Measurements from ENCODE around the gene MELK. TPM values are rescaled to one million over a fixed set of nuclear protein-coding genes. Genes with fewer than 3 reads are reported as not detected.

MELK gene
- total RNA-seq, 1 experiment from 2014 or later: 63.2 TPM

DNA sequence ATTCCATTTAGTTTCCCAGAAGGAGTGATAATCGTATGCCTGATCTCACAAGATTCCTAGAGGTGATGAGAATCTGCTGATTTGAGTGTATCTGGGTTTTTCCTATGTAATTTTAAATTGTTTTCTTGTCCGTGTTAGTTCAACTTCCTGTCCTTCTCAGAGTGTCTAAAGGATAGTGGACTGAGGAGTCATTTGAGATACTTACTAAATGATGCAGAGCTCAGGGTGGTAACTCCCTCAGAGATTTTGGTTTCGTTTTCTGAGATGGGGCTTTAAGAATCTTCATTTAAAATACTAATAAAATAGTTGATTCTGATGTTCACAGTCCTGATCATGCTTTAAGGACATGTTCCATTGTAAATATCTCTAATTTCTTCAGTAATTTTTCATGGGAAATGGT is 30.3 kb downstream of the MELK start:
- POLR2A ChIA-PET: no interaction called here
- no peak for ATAC-seq

DNA sequence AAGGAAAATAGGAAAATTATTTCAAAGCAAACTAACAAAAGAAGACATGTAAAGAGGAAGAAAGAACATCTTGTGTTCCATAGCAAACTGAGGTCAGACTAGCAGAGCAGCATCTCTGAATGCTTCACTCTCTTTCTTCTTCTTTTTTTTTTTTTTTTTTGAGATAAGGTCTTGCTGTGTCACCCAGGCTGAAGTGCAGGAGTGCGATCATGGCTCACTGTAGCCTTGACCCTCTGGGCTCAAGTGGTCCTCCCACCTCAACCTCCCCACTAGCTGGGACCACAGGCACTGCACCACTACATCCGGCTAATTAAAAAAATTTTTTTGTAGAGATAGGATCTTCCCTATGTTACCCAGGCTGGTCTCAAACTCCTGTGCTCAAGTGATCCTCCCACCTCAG is 36.6 kb downstream of the MELK start:
- no peak for TF ChIP-seq CBX3 (IDR thresholded peaks at IDR 0.05; ENCODE audit: low read depth)
- TF ChIP-seq, protein P1, sequence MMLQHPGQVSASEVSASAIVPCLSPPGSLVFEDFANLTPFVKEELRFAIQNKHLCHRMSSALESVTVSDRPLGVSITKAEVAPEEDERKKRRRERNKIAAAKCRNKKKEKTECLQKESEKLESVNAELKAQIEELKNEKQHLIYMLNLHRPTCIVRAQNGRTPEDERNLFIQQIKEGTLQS (IDR thresholded peaks at IDR 0.05): no peak
- TF ChIP-seq SRF (IDR thresholded peaks at IDR 0.05; ENCODE audit: low read depth): no peak
- TF ChIP-seq ZFX (IDR thresholded peaks at IDR 0.05): no peak
- no peak for TF ChIP-seq RAD21 (IDR thresholded peaks at IDR 0.05; ENCODE audit: low read depth)
- no peak for TF ChIP-seq SIN3A (IDR thresholded peaks at IDR 0.05; ENCODE audit: low read depth)
- TF ChIP-seq EZH2 (IDR thresholded peaks at IDR 0.05): no peak
- TF ChIP-seq EGR1 (IDR thresholded peaks at IDR 0.05; ENCODE audit: low read depth): no peak
- no peak overlapping the region for H3K27ac ChIP-seq (ENCODE audit: low read depth, low read length)
- H2AFZ ChIP-seq (ENCODE audit: low read depth, low read length, poor library complexity, severe bottlenecking): no peak overlapping the region
- H3K27me3 ChIP-seq (ENCODE audit: insufficient read depth, low read length): no peaks in the 10 kb centered on the region
- intact Hi-C loops (cut with micrococcal nuclease): no loop called here
- BruUV-seq (replicated peaks): no TSS peak
- H3K9me2 ChIP-seq (ENCODE audit: insufficient read depth): no peaks in the 10 kb centered on the region
- no peak overlapping the region for H3K4me2 ChIP-seq (ENCODE audit: low read length)
- DNase-seq (ENCODE audit: low read depth, low spot score) (no peak), ATAC-seq (no peak)
- H3K36me3 ChIP-seq (ENCODE audit: control insufficient read depth in 1 of 2, insufficient read depth in 2 of 2, low read length in 2 of 2): peaks cover 12 to 35% of the 10 kb centered on the region in 2 experiments; a peak in 3 of 4 replicates
- no peaks in the 10 kb centered on the region for H4K20me1 ChIP-seq (ENCODE audit: insufficient read depth)
- RAD21 ChIA-PET (ENCODE audit: low non-redundant PET in 1 of 2, low total read pairs in 2 of 2, uncharacterized antibody in 2 of 2, unreplicated experiment in 2 of 2): no interaction called here
- POLR2A ChIA-PET: no interaction called here
- no peak overlapping the region for H3K4me3 ChIP-seq (replicated peaks in 1 of 2; ENCODE audit: low read depth in 1 of 2, low read length in 2 of 2)
- CTCF ChIA-PET: no interaction called here
- H3K79me2 ChIP-seq (ENCODE audit: insufficient read depth, low read length): peaks cover 74% of the 10 kb centered on the region
- no peaks in the 10 kb centered on the region for H3K9me3 ChIP-seq (ENCODE audit: control insufficient read depth in 1 of 2, insufficient read depth in 1 of 2, low read depth in 1 of 2, low read length in 2 of 2)
- H3K9ac ChIP-seq (ENCODE audit: low read length): no peak overlapping the region
- no peaks in the 10 kb centered on the region for H3K4me1 ChIP-seq (ENCODE audit: control insufficient read depth in 1 of 2, insufficient read depth in 2 of 2, low read length in 2 of 2)

More for the DNA sequence above, 30.3 kb downstream of the MELK start:
- H3K36me3 ChIP-seq (ENCODE audit: control insufficient read depth in 1 of 2, insufficient read depth in 2 of 2, low read length in 2 of 2): peaks cover 36 to 57% of the 10 kb centered on the region in 2 experiments
- BruUV-seq (replicated peaks): no TSS peak
- ChIA-PET RAD21 (ENCODE audit: low non-redundant PET in 1 of 2, low total read pairs in 2 of 2, uncharacterized antibody in 2 of 2, unreplicated experiment in 2 of 2) (no interaction called here), CTCF (no interaction called here)
- peaks cover 80% of the 10 kb centered on the region for H3K79me2 ChIP-seq (ENCODE audit: insufficient read depth, low read length)
- DNase-seq (ENCODE audit: low read depth, low spot score): no peak
- H3K4me3 ChIP-seq (replicated peaks in 1 of 2; ENCODE audit: low read depth in 1 of 2, low read length in 2 of 2): no peak overlapping the region
- H3K9me2 ChIP-seq (ENCODE audit: insufficient read depth): no peaks in the 10 kb centered on the region
- no peaks in the 10 kb centered on the region for H3K9me3 ChIP-seq (ENCODE audit: control insufficient read depth in 1 of 2, insufficient read depth in 1 of 2, low read depth in 1 of 2, low read length in 2 of 2)
- H3K4me2 ChIP-seq (ENCODE audit: low read length): no peak overlapping the region
- H3K9ac ChIP-seq (ENCODE audit: low read length): no peak overlapping the region
- no peaks in the 10 kb centered on the region for H3K27me3 ChIP-seq (ENCODE audit: insufficient read depth, low read length)
- H3K27ac ChIP-seq (ENCODE audit: low read depth, low read length): no peak overlapping the region
- H3K4me1 ChIP-seq (ENCODE audit: control insufficient read depth in 1 of 2, insufficient read depth in 2 of 2, low read length in 2 of 2): no peaks in the 10 kb centered on the region
- no peaks in the 10 kb centered on the region; the same call in none of the 2 replicates for H4K20me1 ChIP-seq (ENCODE audit: insufficient read depth)
- intact Hi-C loops (cut with micrococcal nuclease): no loop called here
- no peak for TF ChIP-seq CEBPB (IDR thresholded peaks at IDR 0.05; ENCODE audit: low read depth)
- no peak for TF ChIP-seq SRF (IDR thresholded peaks at IDR 0.05; ENCODE audit: low read depth)
- TF ChIP-seq POLR2AphosphoS5 (IDR thresholded peaks at IDR 0.05; ENCODE audit: low read depth, low read length): no peak
- H2AFZ ChIP-seq (ENCODE audit: low read depth, low read length, poor library complexity, severe bottlenecking): no peak overlapping the region
